G401 (cell line): ENCODE data around the gene LYL1. TPM values are rescaled to one million over a fixed set of nuclear protein-coding genes. Genes with fewer than 3 reads are reported as not detected.
A peak's percentile ranks its signal among the peaks of the same experiment; 100 is the strongest.

Source experiments
- DNase-seq: peaks from one replicate; pipeline ENCODE4 v3.0.0-alpha.2; 2015; ENCODE audit warnings: low spot score
- in situ Hi-C: cut with HindIII; loops from 2 replicates; pipeline ENCODE4 v1.10.0; 2016; ENCODE audit warnings: low sequenced_read_pairs, mixed read lengths
- total RNA-seq: library from RNA; depleted of rRNA; stranded (reverse); fragments of >200 nt; shearing (Covaris generic); gene quantifications from 2 replicates; pipeline ENCODE4 v1.2.3, GENCODE V29; 2014

The LYL1 gene
- total RNA-seq, 1 experiment from 2014 or later: not detected

DNA sequence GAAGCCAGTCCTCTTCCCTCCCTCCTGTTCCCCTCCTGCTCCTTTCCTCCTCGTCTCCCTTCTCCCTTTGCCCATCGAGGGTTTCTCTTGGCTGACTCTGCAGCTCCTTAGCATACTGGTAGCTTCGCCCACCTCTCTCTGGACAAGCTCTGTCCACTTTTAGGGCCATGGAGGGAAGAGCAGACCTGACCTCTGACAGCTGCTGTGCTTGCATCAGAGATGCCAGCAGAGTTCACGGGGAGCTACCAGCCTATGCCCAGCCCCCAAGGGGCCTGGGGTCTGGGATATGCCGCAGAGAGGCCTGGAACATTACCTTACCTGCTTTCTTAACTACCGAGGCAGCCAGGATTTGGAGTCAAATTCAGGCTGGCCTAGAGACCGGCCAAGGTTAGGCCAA lies 19.7 kb downstream of the LYL1 start:
- in situ Hi-C loops: no loop called here
- DNase-seq: no peak

DNA sequence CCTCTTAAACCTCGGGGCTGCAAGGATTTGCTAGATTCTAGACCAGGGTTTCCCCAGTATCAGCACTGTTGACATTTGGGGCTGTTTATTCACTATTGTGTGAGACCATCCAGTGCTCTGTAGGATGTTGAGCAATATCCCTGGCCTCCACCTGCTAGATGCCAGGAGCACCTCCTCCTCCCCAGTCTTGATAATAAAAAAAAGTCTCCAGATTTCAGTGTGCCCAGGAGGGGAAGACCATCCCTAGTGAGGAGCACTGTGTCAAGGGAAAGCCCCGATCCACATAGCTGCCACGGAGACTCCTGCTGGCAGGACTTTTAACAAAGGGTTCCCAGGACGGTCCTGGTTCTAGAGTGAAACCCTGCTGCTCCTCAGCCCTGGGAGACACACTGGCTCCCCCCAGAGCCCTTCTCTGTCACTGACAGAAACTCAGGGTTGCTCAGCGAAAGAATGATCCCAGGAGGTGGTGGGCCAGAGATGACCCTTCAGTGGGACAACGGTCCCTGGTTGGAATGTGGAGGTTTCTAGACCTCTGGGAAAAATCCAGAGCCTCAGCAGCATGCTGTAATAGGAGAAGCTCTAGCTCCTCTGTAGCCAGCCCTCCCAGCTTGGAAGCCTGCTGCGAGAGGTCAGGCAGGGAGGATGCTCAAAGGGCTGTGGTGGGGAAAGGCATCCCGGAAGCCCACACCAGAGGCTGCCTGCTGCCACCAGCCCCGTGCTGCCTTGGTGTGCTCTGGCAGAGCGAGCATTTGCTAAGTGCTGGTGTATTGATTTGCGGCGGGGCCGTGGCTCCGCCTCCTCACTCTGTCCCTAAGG lies 20.3 kb downstream of the LYL1 start:
- in situ Hi-C loops: no loop called here

DNA sequence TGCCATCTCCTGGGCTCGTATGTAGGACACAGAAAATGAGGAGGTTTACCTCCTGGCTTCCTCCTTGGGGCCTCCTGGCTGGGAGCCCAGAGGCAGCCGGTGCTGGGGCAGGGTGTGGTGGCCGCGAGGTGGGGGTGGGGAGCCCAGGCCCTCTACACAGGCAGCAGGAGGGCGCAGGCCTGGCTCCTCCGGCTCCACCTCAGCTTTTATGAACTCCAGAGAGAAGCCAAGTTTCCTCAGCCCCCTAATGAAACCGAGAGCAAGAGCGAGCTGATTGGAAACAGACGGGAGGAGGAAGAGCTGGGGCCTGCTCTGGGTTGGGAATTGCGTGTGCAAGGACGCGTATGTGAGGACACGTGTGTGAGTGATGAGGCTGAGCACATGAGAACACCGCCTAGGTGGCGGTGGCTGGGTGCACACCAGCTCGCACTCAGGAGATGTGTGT lies 23.1 kb downstream of the LYL1 start:
- in situ Hi-C loops: no loop called here
- DNase-seq: no peak

More for the DNA sequence above, 20.3 kb downstream of the LYL1 start:
- no peak for DNase-seq

DNA sequence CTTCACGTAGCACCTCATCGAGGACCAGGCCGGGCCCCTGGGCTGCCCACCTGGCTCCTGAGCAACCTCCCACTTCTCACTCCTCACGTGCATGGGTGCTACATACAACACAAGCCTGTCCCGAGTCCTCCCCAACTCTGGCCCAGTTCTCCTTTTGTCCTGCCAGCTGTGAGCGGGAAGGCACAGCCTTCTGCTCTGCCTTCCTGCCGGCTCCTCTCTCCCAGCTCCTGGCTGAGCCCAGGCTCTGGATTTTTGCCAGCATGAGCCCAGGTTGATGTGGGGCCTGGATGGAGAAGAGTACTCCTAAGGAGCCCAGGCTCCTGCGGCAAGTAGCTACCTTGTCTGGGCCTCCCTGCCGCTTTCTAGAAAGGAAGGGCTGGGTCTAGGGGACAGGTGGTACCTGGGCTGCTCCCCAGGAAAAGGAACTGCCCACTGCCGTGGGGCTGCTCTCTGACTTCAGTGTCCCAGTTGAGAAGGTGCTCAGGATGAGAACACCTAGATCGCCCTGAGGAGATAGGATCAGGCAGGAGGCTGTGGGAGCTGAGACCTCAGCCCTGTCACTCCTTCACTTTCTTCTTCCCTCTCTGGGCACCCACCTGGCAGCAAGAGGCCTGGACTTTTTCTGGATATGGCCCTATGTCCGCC lies 23.6 kb downstream of the LYL1 start:
- peak; percentile 82 for DNase-seq
- in situ Hi-C loops: no loop called here

DNA sequence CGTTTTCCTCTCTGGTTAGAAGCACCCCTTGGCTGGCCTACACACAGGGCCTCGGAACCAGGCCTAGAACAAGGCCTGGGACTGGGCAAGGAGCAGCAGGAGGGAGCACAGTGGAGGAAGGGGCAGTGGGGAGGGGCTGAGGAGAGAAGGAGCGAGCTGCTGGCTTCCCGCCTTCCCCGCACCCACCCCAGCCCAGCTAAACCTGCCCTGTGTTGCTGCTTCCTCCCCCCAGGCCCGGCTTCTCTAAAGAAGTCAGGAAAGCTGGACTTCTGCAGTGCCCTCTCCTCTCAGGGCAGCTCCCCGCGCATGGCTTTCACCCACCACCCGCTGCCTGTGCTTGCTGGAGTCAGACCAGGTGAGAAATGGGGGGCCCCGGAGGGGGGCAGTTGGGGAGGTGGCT lies 24.3 kb downstream of the LYL1 start:
- in situ Hi-C loops: no loop called here
- no peak for DNase-seq

DNA sequence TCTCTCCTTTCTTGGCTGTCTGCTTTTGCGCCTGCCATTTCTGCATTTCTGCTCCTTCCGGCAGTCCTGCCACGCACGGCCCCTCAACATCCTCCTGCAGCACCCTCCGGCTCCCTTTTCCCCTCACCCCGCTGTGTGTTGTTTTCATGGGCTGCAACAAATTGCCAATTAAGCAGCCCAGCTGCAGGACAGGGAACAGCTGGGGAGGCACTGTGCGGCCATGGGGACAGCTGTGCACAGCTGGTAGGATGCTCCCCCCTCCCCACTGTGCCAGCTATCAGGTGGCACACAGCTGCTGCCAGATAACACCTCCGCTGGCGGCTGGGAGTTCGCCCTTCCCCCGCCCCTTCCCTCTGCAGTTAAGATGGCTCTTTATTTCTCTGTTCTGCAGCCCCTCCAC lies 25.4 kb downstream of the LYL1 start:
- DNase-seq: no peak
- in situ Hi-C loops: no loop called here

DNA sequence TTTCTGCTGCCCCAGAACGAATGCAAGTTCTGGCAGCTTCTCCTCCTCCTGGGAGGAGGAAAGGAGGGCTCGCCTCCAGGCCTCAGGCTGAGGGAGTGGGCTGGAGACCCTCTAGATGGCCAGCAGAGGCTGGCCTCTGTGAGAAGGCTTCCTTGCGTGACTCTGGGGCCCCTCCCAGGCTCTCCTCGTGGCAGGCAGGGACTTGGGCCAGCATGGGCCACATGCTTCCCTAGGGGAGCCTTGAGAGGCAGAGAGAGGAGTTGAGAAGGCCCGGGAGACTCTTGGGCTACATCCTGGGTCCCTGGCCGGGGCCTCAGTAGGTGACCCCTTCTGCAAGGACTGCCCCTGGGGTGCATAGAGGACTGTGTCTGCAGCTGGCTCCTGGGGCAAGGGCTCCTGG lies 25.9 kb downstream of the LYL1 start:
- in situ Hi-C loops: no loop called here
- DNase-seq: no peak

DNA sequence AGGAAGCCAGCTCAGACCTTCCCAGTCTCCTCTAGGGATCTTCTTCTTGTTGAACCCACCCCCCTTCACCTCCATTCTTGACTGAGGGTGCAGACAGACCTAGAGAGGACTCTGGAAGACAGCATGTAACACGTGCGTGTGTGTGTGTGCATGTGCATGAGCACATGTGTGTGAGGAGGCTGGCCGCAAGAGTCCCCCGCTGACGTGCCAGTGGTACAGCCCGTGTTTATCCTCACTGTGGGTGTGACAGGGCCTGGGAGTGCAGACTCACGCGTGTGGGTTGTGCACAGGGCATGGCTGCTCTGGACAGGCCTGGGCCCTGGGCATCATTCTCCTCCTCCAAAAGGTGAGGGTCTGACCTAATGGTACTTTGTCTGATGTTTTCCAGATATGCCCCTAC lies 26.3 kb downstream of the LYL1 start:
- in situ Hi-C loops: no loop called here

DNA sequence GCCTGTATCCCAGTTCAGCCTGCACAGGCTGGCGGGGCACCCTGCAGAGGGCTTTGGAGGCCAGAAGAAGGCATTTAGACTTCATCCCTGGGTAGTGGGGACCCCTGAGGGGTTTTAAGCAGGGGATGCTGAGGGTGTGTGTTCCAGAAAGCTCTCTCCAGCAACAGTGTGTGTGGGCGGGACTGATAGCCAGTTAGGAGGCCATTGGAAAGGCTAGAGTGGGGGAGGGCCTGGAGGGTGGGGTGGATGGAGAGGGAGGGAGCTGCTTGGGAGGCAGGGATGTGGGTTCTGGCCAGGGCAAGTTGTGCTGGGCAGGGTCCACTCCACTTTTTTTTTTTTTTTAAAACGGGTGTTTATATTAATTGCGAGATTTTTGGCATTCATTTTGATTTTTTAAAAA lies 28.3 kb downstream of the LYL1 start:
- DNase-seq: no peak
- in situ Hi-C loops: loop anchor here (25.0 kb wide), 1 partner anchor 162 kb away; the partner anchor contains the start of gene SYCE2

More for the DNA sequence above, 26.3 kb downstream of the LYL1 start:
- DNase-seq: no peak

DNA sequence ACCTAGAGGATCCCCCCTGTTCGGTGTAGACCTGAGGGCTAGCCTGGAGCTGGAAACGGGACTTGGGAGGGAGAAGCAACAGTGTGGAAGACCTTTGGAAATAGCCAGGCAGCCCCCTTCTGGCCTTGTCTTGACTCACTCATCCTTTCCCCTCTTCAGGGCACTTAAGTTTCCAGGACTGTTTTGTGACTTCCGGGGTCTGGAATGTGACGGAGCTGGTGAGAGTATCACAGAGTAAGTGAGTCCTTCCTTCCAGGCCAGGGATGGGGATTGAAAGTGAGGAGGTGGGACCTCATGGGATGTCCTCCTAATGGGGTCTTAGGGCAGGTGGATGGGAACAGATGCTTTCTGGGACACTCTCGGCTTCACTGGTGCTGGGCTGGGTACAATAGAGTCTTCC lies 29.4 kb downstream of the LYL1 start:
- in situ Hi-C loops: loop anchor here (25.0 kb wide), 1 partner anchor 161 kb away; the partner anchor contains the start of gene SYCE2
- no peak for DNase-seq

DNA sequence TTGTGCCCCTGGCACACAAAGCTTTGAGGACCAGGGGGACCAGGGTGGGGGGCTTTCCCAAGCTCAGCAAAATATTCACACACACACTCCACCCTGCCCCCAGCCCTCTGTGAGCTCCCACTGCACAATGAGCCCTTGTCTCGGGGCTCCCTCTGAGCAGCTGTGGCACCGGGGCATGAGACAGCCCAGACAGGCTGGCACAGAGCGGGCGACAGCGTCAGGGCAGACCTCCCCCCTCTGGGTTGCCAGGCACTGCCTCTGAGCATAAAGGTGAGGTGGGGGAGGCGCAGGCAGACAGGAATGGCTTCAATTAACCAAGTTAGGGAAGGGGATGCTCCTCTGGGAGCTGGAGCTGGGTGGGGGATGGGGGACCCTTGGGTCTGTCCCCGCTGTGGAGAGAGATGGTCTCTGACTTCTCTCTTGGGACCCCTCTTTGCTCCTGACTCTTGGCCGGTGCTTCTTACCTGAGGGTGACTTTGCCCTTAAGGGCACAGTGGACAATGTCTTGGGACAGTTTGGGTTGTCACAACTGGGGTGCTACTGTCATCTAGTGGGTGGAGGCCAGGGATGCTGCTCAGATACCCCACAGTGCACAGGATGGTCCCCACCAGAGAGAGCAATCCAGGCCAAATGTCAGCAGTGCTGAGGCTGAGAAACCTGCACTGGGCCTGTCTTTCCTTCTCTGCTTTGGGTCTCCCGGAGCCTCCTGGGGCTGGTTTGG lies 30.3 kb downstream of the LYL1 start:
- DNase-seq: no peak

DNA sequence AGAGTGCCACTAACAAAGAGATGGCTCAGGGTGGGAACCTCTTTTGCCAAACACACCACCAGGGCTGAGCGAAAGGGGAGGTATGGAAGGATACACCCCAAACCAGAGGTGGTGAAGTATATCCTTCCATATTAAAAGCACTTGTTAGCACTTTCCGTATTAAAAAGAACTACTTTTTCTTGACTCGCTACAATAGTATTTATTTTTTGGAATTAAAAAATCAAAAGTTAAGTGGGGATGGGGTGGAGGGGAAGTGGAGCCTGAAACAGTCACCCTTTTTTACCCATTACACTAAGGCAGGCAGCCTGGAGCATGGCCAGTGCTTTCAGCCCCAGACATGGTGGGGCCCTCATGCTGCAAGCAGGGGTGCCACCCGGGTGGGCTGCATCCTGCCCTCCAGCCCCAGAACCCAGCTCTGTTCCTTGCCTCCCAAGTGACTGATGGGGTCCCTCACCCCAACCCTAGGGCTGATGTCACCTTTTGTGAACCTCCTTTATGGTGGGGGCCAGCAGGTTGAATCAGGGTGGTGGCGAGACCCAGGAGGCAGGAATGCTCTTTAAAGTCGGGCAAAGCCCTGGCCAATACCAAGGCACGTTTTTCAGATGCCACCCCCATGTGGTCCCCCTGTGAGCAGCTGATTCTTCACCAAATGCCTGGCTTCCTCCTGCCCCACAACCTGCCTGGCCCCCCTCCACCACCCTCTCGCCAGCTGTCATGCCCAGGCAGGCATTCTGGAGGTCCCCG lies 31.0 kb downstream of the LYL1 start:
- in situ Hi-C loops: loop anchor here (25.0 kb wide), 1 partner anchor 159 kb away; the partner anchor contains the start of gene SYCE2
- no peak for DNase-seq

More for the DNA sequence above, 30.3 kb downstream of the LYL1 start:
- in situ Hi-C loops: loop anchor here (25.0 kb wide), 1 partner anchor 160 kb away; the partner anchor contains the start of gene SYCE2

DNA sequence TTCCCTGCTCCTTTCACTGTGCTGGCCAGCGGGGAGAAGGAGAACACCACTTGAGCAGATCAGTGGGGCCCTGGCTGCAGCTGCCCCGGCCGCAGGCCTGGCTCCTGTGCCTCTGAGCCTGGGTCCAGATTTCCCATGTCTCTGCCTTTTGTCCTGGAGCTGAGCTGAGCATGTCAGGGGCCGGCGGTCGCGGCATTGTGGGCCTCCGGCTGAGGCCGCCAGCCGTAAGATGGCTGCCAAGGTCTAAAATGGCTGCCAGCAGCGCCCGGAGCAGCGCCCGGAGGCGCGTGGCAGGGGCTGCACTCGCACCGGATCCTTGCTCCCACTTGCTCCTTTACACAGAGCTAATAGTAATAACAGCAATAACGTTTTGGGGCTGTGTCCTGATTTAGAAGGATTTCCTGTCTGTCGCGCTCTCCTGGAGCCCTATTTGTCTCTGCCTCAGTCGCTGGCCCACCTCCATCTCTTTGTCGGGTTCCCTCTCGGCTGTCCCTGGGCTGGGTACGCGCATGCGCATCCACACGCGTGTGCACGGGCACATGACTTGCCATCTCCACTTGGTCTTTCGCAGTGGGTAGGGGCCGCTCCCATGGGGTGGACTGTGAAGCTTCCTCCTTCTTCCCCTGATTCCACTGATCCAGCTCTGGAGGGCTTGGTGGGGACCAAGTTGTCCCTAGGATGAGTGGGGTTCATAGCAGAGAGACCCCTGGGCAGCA lies 32.1 kb downstream of the LYL1 start:
- in situ Hi-C loops: loop anchor here (25.0 kb wide), 1 partner anchor 158 kb away; the partner anchor contains the start of gene SYCE2
- peak; percentile 88 for DNase-seq

DNA sequence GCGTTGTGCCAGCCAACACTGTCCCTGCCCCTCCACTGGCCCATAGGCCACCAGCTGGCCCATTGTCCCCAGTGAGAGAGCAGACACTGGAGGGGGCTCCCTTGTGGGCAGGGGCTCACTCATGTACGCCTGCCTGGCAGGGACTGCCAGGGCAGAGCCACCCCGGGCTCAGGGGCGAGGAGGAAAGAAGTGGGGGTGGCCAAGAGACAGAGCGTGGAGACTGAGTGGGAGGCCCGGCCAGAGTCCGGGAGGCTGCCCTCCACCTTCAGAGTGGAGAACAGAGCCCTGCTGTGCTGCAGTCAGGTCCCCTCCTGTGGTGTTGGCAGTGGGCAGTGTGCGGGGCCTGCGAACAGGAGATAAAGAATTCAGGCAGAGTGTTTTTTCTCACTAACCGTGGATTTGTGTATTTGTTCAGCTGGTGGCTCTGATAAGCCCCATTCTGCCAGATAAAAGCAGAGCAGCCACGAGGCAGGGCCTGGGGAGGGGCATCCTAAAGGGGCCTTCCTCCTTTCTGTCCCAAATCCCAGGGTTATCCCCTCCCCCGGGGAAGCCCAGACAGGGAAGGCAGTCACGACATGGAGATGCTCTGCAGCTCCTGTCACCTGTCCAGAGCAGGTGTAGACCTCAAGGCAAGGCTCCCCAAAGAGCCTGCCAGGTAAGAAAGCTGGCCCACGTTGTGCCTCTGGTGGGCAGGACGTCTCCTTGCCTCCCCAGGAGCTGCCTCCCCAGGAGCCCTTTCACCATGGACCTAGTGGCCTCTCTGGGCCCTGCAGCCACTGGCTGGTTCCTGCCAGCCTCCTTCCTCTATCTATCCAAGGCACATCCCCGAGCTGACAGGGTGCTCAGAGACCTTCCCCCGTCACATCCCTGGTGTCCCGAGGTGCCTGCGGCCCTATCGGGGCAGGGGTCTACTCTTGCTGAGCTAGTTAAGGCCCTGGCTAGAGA lies 33.0 kb downstream of the LYL1 start:
- in situ Hi-C loops: loop anchor here (25.0 kb wide), 1 partner anchor 157 kb away; the partner anchor contains the start of gene SYCE2

DNA sequence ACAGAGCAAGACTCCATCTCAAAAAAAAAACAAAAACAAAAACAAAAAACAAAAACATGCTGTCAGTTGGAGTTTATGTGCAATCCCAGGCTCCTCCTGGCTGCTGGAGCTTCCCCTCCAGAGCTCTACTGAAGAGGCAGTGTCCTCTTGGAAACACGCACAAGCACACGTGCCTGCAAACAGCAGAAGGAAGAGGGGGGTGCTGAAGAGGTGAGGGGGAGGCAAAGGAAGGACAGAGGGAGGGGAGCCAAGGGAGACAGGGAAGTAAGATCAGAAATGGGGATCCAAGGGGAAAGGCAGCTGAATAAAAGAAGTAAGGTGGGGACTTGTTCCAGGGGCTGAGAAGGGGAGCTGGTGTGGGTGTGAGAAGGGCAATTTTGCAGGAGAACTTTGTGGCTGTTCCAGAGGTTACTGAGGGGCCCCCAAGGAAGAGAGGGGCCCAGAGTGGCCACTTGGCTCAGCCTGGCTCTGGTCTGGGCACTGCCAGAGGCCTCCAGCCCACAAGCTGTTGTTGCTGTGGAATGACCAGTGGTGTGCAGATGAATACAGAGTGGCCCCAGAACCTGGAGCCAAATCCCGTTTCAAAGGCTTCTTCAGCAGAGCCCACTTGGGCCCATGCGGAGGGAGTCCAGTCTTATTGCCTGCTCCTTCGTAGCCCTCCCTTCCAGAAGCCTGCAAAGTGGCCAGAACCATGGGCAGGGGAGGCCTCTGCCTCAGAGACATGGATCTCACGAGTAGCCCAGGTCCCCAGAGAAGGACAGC lies 34.4 kb downstream of the LYL1 start:
- DNase-seq: no peak
- in situ Hi-C loops: loop anchor here (25.0 kb wide), 1 partner anchor 156 kb away; the partner anchor contains the start of gene SYCE2

More for the DNA sequence above, 33.0 kb downstream of the LYL1 start:
- no peak for DNase-seq
